Neural progenitor cell (in vitro differentiated cells): ENCODE measurements around the gene ACP4. TPM values are rescaled to one million over a fixed set of nuclear protein-coding genes. Genes with fewer than 3 reads are reported as not detected.

Experiments
- DNase-seq: peaks from one replicate; pipeline ENCODE4 v3.0.0-alpha.2; 2016; ENCODE audit warnings: low spot score
- H2AFZ ChIP-seq: fragments of 200-600 bp; sonication (generic); replicated peaks from 2 replicates; pipeline ENCODE4 v1.6.1; 2016; ENCODE audit warnings: antibody characterized with exemption
- H3F3A ChIP-seq: fragments of 200-600 bp; sonication (generic); 2 replicates; pipeline ENCODE4 v1.6.1; 2016; ENCODE audit warnings: antibody characterized with exemption, low read depth
- H3K27ac ChIP-seq: fragments of 200-600 bp; sonication (generic); 2 replicates; pipeline ENCODE4 v1.5.1; 2016; ENCODE audit warnings: mild to moderate bottlenecking
- H3K27me3 ChIP-seq: fragments of 200-600 bp; sonication (generic); 2 replicates; pipeline ENCODE4 v1.6.1; 2016; ENCODE audit warnings: mild to moderate bottlenecking, moderate library complexity
- H3K36me3 ChIP-seq: fragments of 200-600 bp; sonication (generic); 2 replicates; pipeline ENCODE4 v1.5.1; 2016
- H3K4me1 ChIP-seq: fragments of 200-600 bp; sonication (generic); 2 replicates; pipeline ENCODE4 v1.6.1; 2016; ENCODE audit warnings: mixed run types
- H3K4me2 ChIP-seq: fragments of 200-600 bp; sonication (generic); 2 replicates; pipeline ENCODE4 v1.6.1; 2016
- H3K4me3 ChIP-seq: fragments of 200-600 bp; sonication (generic); 2 replicates; pipeline ENCODE4 v1.5.1; 2016
- H3K79me2 ChIP-seq: fragments of 200-600 bp; sonication (generic); 2 replicates; pipeline ENCODE4 v1.6.1; 2016; ENCODE audit warnings: low read depth
- H3K9ac ChIP-seq: fragments of 200-600 bp; sonication (generic); 2 replicates; pipeline ENCODE4 v1.6.1; 2016
- H3K9me3 ChIP-seq: fragments of 200-600 bp; sonication (generic); 2 replicates; pipeline ENCODE4 v1.5.1; 2016; ENCODE audit warnings: low read depth
- H4K20me1 ChIP-seq: fragments of 200-600 bp; sonication (generic); 2 replicates; pipeline ENCODE4 v1.6.1; 2016; ENCODE audit warnings: low read depth
- H3K27ac Mint-ChIP-seq: 3 replicates; pipeline ENCODE4 v1.8.0; 2021; ENCODE audit warnings: mixed read lengths
- H3K27me3 Mint-ChIP-seq: 2 replicates; pipeline ENCODE4 v1.8.0; 2022; ENCODE audit warnings: low read depth, mild to moderate bottlenecking, inconsistent platforms, moderate library complexity, mixed read lengths; ENCODE audit not compliant: insufficient read depth
- H3K36me3 Mint-ChIP-seq: 3 replicates; pipeline ENCODE4 v1.8.0; 2021; ENCODE audit warnings: mixed read lengths
- H3K4me1 Mint-ChIP-seq: 3 replicates; pipeline ENCODE4 v1.8.0; 2021; ENCODE audit warnings: mixed read lengths
- H3K4me3 Mint-ChIP-seq: 3 replicates; pipeline ENCODE4 v1.8.0; 2021; ENCODE audit warnings: mild to moderate bottlenecking, moderate library complexity, mixed read lengths
- H3K9me3 Mint-ChIP-seq: 3 replicates; pipeline ENCODE4 v1.8.0; 2020; ENCODE audit warnings: mixed read lengths
- CTCF ChIP-seq: fragments of 200-600 bp; sonication (generic); IDR thresholded peaks from 2 replicates; pipeline ENCODE4 v1.5.1; 2017; ENCODE audit warnings: antibody characterized with exemption, mild to moderate bottlenecking
- EZH2 ChIP-seq: fragments of 200-600 bp; sonication (generic); IDR thresholded peaks from 2 replicates; pipeline ENCODE4 v1.6.1; 2017; ENCODE audit warnings: antibody characterized with exemption, mild to moderate bottlenecking, moderate library complexity
- EZH2phosphoT487 ChIP-seq: fragments of 200-600 bp; sonication (generic); IDR thresholded peaks from 2 replicates; pipeline ENCODE4 v1.6.1; 2017; ENCODE audit warnings: antibody characterized with exemption
- total RNA-seq: library from RNA; depleted of rRNA; stranded (reverse); fragments of >200 nt; gene quantifications from 2 replicates; pipeline ENCODE4 v1.2.3, GENCODE V29; 2015; ENCODE audit warnings: low replicate concordance

Gene ACP4
- total RNA-seq, 1 donor from 2014 or later = not detected

- Histone ChIP-seq H3K9me3 (no peaks in the 10 kb centered on the region), H3K4me1 (no peaks in the 10 kb centered on the region), H2AFZ (peak overlapping the region; percentile 99), H3K36me3 (no peaks in the 10 kb centered on the region), H4K20me1 (no peaks in the 10 kb centered on the region), H3K4me2 (peak overlapping the region; percentile 83), H3K9ac (no peak overlapping the region), H3K27me3 (peaks cover 89% of the 10 kb centered on the region), H3K27ac (no peak overlapping the region), H3K79me2 (no peaks in the 10 kb centered on the region), H3K4me3 (peak overlapping the region; percentile 62), H3F3A (no peaks in the 10 kb centered on the region)
- Mint-ChIP-seq H3K4me3 (peak overlapping the region; percentile 80), H3K36me3 (no peaks in the 10 kb centered on the region), H3K27me3 (peaks cover 61% of the 10 kb centered on the region), H3K4me1 (peaks cover 12% of the 10 kb centered on the region), H3K27ac (no peak overlapping the region), H3K9me3 (peaks cover 14% of the 10 kb centered on the region)
- DNase-seq = peak; percentile 92
- TF ChIP-seq EZH2phosphoT487 (no peak), EZH2 (no peak), CTCF (no peak)
Measured at GRCh38 chr19:50817941-50818858, 28.0 kb downstream of the ACP4 start.

GRCh38 chr19:50818859-50819472, 28.8 kb downstream of the ACP4 start:
- Histone ChIP-seq H3K4me3 (no peak overlapping the region), H3K9ac (no peak overlapping the region), H3F3A (no peaks in the 10 kb centered on the region), H3K27ac (no peak overlapping the region), H4K20me1 (no peaks in the 10 kb centered on the region), H3K27me3 (peaks cover 89% of the 10 kb centered on the region), H3K79me2 (no peaks in the 10 kb centered on the region), H3K9me3 (no peaks in the 10 kb centered on the region), H2AFZ (no peak overlapping the region), H3K4me2 (no peak overlapping the region), H3K36me3 (no peaks in the 10 kb centered on the region), H3K4me1 (no peaks in the 10 kb centered on the region)
- H3K36me3 Mint-ChIP-seq = no peaks in the 10 kb centered on the region
- H3K27me3 Mint-ChIP-seq = peaks cover 64% of the 10 kb centered on the region
- DNase-seq = no peak
- peak overlapping the region; percentile 80 for H3K4me3 Mint-ChIP-seq
- no peak overlapping the region for H3K27ac Mint-ChIP-seq
- TF ChIP-seq EZH2phosphoT487 (no peak), EZH2 (no peak)
- peaks cover 12% of the 10 kb centered on the region for H3K4me1 Mint-ChIP-seq
- peaks cover 14% of the 10 kb centered on the region for H3K9me3 Mint-ChIP-seq

DNA sequence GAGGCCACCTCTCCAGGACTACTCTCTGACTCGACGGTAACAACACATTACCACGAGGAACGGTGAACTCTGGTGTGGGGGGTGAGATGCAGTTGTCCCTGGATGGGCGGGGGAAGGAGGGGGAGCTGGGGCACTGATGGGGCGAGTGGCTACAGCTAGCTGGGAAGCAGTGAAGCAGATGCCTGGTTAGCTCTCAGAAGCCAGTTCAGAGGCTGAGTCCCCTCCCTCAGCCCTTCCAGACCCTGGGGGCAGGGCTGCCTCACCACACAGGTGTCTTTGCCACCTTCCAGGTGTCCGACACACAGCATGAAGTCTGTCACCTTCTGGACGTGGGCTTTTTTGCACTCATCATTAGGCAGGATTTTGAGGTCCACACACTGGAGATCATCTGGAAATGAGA, 29.4 kb downstream of the ACP4 start:
- DNase-seq = no peak
- Histone ChIP-seq H4K20me1 (no peaks in the 10 kb centered on the region), H3K36me3 (no peaks in the 10 kb centered on the region), H3K9me3 (no peaks in the 10 kb centered on the region), H3K4me2 (no peak overlapping the region), H3K27ac (no peak overlapping the region), H3F3A (no peaks in the 10 kb centered on the region), H3K9ac (no peak overlapping the region), H3K27me3 (peaks cover 95% of the 10 kb centered on the region), H2AFZ (no peak overlapping the region), H3K4me1 (no peaks in the 10 kb centered on the region), H3K79me2 (no peaks in the 10 kb centered on the region), H3K4me3 (no peak overlapping the region)
- H3K36me3 Mint-ChIP-seq = no peaks in the 10 kb centered on the region
- peak overlapping the region; percentile 33 for H3K4me3 Mint-ChIP-seq
- H3K9me3 Mint-ChIP-seq = peaks cover 14% of the 10 kb centered on the region
- H3K27ac Mint-ChIP-seq = no peak overlapping the region
- TF ChIP-seq CTCF (no peak), EZH2 (no peak), EZH2phosphoT487 (no peak)
- peaks cover 63% of the 10 kb centered on the region for H3K27me3 Mint-ChIP-seq
- peaks cover 12% of the 10 kb centered on the region for H3K4me1 Mint-ChIP-seq

- peaks cover 95% of the 10 kb centered on the region for H3K27me3 ChIP-seq
Measured at GRCh38 chr19:50820086-50820485, 29.9 kb downstream of the ACP4 start.

More at GRCh38 chr19:50820086-50820485, 29.9 kb downstream of the ACP4 start:
- Histone ChIP-seq H3K79me2 (no peaks in the 10 kb centered on the region), H3K27ac (no peak overlapping the region), H3F3A (no peaks in the 10 kb centered on the region), H3K4me3 (no peak overlapping the region), H3K4me2 (no peak overlapping the region), H3K4me1 (no peaks in the 10 kb centered on the region), H3K9me3 (no peaks in the 10 kb centered on the region), H3K36me3 (no peaks in the 10 kb centered on the region), H3K9ac (no peak overlapping the region), H4K20me1 (no peaks in the 10 kb centered on the region), H2AFZ (no peak overlapping the region)
- Mint-ChIP-seq H3K4me3 (peak overlapping the region; percentile 4), H3K27ac (no peak overlapping the region), H3K27me3 (peaks cover 63% of the 10 kb centered on the region), H3K9me3 (peaks cover 14% of the 10 kb centered on the region), H3K36me3 (no peaks in the 10 kb centered on the region), H3K4me1 (peaks cover 12% of the 10 kb centered on the region)
- no peak for DNase-seq
- TF ChIP-seq EZH2phosphoT487 (no peak), EZH2 (peak; percentile 31)
